Type B pancreatic cell (in vitro differentiated cells): ENCODE measurements around the gene SRSF10. TPM values are rescaled to one million over a fixed set of nuclear protein-coding genes. Genes with fewer than 3 reads are reported as not detected.
A peak's percentile ranks its signal among the peaks of the same experiment; 100 is the strongest.
"Not testable (repeated sequence)": the region's sequence is repeated elsewhere in the genome, so short reads cannot be mapped to it uniquely, and the experiment has no call there.

Experiments used
- DNase-seq: peaks from one replicate; pipeline ENCODE4 v3.0.0; 2021; ENCODE audit warnings: mixed read lengths; ENCODE audit not compliant: unreplicated experiment; ENCODE audit errors: extremely low spot score
- H3K27ac Mint-ChIP-seq: 2 replicates; pipeline ENCODE4 v1.8.0; 2021; ENCODE audit warnings: mild to moderate bottlenecking, mixed read lengths
- H3K27me3 Mint-ChIP-seq: 2 replicates; pipeline ENCODE4 v1.8.0; 2021; ENCODE audit warnings: mixed read lengths
- H3K36me3 Mint-ChIP-seq: 2 replicates; pipeline ENCODE4 v1.8.0; 2021; ENCODE audit warnings: mixed read lengths
- H3K4me1 Mint-ChIP-seq: one replicate; pipeline ENCODE4 v1.8.0; 2021; ENCODE audit warnings: mixed read lengths; ENCODE audit not compliant: unreplicated experiment
- H3K4me3 Mint-ChIP-seq: 2 replicates; pipeline ENCODE4 v1.8.0; 2021; ENCODE audit warnings: mild to moderate bottlenecking, mixed read lengths
- H3K9me3 Mint-ChIP-seq: 2 replicates; pipeline ENCODE4 v1.8.0; 2021; ENCODE audit warnings: mixed read lengths
- total RNA-seq: library from RNA; stranded (reverse); gene quantifications from 2 replicates; pipeline ENCODE4 v1.2.1, GENCODE V29; 2021; ENCODE audit warnings: low replicate concordance
- TF ChIP-seq, protein P1 (sequence below): fragments of 200-600 bp; sonication (generic); conservative IDR thresholded peaks from 2 replicates; pipeline ENCODE4 v1.5.0; 2021; ENCODE audit warnings: antibody characterized with exemption, mild to moderate bottlenecking

Gene SRSF10
- total RNA-seq, 1 donor from 2014 or later = 177 TPM

GRCh38 chr1:23995431-23995837, 15.3 kb upstream of the SRSF10 start:
- H3K36me3 Mint-ChIP-seq = no peaks in the 10 kb centered on the region
- no peak overlapping the region for H3K4me3 Mint-ChIP-seq
- no peak overlapping the region for H3K27ac Mint-ChIP-seq
- H3K4me1 Mint-ChIP-seq = peaks cover 5% of the 10 kb centered on the region
- no peak for DNase-seq
- TF ChIP-seq, protein P1, sequence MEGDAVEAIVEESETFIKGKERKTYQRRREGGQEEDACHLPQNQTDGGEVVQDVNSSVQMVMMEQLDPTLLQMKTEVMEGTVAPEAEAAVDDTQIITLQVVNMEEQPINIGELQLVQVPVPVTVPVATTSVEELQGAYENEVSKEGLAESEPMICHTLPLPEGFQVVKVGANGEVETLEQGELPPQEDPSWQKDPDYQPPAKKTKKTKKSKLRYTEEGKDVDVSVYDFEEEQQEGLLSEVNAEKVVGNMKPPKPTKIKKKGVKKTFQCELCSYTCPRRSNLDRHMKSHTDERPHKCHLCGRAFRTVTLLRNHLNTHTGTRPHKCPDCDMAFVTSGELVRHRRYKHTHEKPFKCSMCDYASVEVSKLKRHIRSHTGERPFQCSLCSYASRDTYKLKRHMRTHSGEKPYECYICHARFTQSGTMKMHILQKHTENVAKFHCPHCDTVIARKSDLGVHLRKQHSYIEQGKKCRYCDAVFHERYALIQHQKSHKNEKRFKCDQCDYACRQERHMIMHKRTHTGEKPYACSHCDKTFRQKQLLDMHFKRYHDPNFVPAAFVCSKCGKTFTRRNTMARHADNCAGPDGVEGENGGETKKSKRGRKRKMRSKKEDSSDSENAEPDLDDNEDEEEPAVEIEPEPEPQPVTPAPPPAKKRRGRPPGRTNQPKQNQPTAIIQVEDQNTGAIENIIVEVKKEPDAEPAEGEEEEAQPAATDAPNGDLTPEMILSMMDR = no peak
- no peaks in the 10 kb centered on the region for H3K9me3 Mint-ChIP-seq
- no peaks in the 10 kb centered on the region for H3K27me3 Mint-ChIP-seq

DNA sequence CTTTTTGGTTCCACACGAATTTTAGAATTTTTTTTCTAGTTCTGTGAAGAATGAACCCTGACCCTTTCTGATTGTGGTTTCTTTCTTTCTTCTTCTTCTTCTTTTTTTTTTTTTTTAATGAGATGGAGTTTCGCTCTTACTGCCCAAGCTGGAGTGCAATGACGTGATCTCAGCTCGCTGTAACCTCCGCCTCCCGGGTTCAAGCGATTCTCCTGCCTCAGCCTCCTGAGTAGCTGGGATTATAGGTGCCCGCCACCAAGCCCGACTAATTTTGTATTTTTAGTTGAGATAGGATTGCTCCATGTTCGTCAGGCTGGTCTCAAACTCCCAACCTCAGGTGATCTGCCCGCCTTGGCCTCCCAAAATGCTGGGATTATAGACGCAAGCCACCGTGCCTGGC, 11.9 kb upstream of the SRSF10 start:
- not testable (repeated sequence) for H3K36me3 Mint-ChIP-seq, DNase-seq, H3K27ac Mint-ChIP-seq, H3K9me3 Mint-ChIP-seq, H3K27me3 Mint-ChIP-seq, H3K4me1 Mint-ChIP-seq, H3K4me3 Mint-ChIP-seq

GRCh38 chr1:23989263-23989662, 9.1 kb upstream of the SRSF10 start:
- H3K27me3 Mint-ChIP-seq = no peaks in the 10 kb centered on the region
- DNase-seq = no peak
- H3K27ac Mint-ChIP-seq = no peak overlapping the region
- no peak overlapping the region for H3K4me3 Mint-ChIP-seq
- no peaks in the 10 kb centered on the region for H3K36me3 Mint-ChIP-seq
- H3K9me3 Mint-ChIP-seq = no peaks in the 10 kb centered on the region
- H3K4me1 Mint-ChIP-seq = peaks cover 4% of the 10 kb centered on the region
- TF ChIP-seq, protein P1 = no peak

- H3K27me3 Mint-ChIP-seq, H3K4me3 Mint-ChIP-seq, H3K4me1 Mint-ChIP-seq, H3K9me3 Mint-ChIP-seq, H3K36me3 Mint-ChIP-seq, H3K27ac Mint-ChIP-seq, DNase-seq: not testable (repeated sequence)
Measured at GRCh38 chr1:23987038-23987437, 6.9 kb upstream of the SRSF10 start.

DNA sequence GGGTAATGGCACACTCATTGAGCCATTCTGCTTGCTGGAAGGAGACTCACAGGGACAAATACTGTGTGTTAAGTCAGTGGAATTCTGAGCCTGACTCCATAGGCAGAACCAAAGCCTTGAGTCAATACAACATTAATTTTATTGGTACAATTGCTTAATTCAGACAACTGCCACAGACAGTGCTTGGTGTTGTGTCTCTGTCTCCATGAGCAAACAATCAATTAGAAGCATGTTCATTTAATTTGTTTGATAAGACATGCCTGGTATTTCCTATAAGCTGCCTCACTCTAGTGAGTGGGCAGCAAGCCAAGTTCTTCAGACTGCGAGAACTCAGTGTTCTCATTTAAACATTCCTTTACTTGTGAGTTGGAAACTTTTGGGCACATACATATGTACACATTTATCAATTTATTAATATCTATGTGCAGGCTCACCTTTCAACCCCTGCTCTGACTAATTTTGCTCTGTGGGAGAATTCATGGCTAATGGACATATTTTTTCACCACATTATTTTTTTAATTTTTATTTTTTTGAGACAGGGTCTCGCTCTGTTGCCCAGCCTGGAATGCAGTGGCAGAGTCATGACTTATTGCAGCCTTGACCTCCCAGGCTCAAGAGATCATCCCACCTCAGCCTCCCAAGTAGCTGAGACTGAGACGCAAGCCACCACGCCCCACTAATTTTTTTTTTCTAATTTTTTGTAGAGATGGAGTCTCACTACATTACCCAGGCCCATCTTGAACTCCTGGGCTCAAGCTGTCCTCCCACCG, 4.5 kb upstream of the SRSF10 start:
- TF ChIP-seq, protein P1 = no peak
- peaks cover 3% of the 10 kb centered on the region for H3K27me3 Mint-ChIP-seq
- H3K27ac Mint-ChIP-seq = peak overlapping the region; percentile 43
- DNase-seq = no peak
- peaks cover 16% of the 10 kb centered on the region for H3K4me1 Mint-ChIP-seq
- no peaks in the 10 kb centered on the region for H3K9me3 Mint-ChIP-seq
- H3K4me3 Mint-ChIP-seq = no peak overlapping the region
- H3K36me3 Mint-ChIP-seq = peaks cover 2% of the 10 kb centered on the region

GRCh38 chr1:23980728-23981070, 572 bp upstream of the SRSF10 start:
- H3K9me3 Mint-ChIP-seq = no peaks in the 10 kb centered on the region
- peak overlapping the region; percentile 98 for H3K4me3 Mint-ChIP-seq
- peak overlapping the region; percentile 95 for H3K27ac Mint-ChIP-seq
- H3K27me3 Mint-ChIP-seq = peaks cover 3% of the 10 kb centered on the region
- peaks cover 12% of the 10 kb centered on the region for H3K36me3 Mint-ChIP-seq
- H3K4me1 Mint-ChIP-seq = peaks cover 43% of the 10 kb centered on the region
- TF ChIP-seq, protein P1 = no peak
- no peak for DNase-seq
